ENCODE measurements around the gene HSFX4.
"Not testable (repeated sequence)": the region's sequence is repeated elsewhere in the genome, so short reads cannot be mapped to it uniquely, and the experiment has no call there.

Gene HSFX4

GRCh38 chrX:149932150-149932549, 2.8 kb downstream of the HSFX4 start:
- not testable (repeated sequence) for H3K18ac ChIP-seq (ENCODE audit: low read depth in 1 of 2, low read length in 2 of 2); H3K4me2 ChIP-seq (ENCODE audit: low read length, poor library complexity, severe bottlenecking); H3K27ac ChIP-seq (ENCODE audit: low read length, poor library complexity, severe bottlenecking); DNase-seq; H2AFZ ChIP-seq (ENCODE audit: low read depth, low read length); H3K4me3 ChIP-seq (ENCODE audit: insufficient read depth in 1 of 2, low read depth in 1 of 2, low read length in 2 of 2); H3K27me3 ChIP-seq (ENCODE audit: control insufficient read depth in 1 of 2, insufficient read depth in 1 of 2, low read length in 2 of 2); H3K4me1 ChIP-seq (ENCODE audit: control insufficient read depth, insufficient read depth, low read depth, low read length); H3K23ac ChIP-seq (ENCODE audit: low read length in 2 of 2); H3K9ac ChIP-seq (ENCODE audit: low read length); H3K9me3 ChIP-seq (ENCODE audit: control insufficient read depth, low read length); H2BK15ac ChIP-seq (ENCODE audit: low read depth, poor library complexity, severe bottlenecking); H2AK5ac ChIP-seq (ENCODE audit: low read length, severe bottlenecking); H4K8ac ChIP-seq (ENCODE audit: low read length); H3K14ac ChIP-seq (ENCODE audit: low read length in 2 of 2); H3K4ac ChIP-seq (ENCODE audit: low read depth in 1 of 2, low read length in 2 of 2); H4K91ac ChIP-seq (ENCODE audit: low read length); H2BK12ac ChIP-seq (ENCODE audit: low read length in 2 of 2); H3K79me1 ChIP-seq (replicated peaks; ENCODE audit: low read length, poor library complexity, severe bottlenecking); H2BK5ac ChIP-seq (ENCODE audit: low read depth, low read length, poor library complexity, severe bottlenecking); H2BK120ac ChIP-seq (ENCODE audit: low read depth, low read length)
- peaks cover 0 to 14% of the 10 kb centered on the region in 2 experiments for H3K36me3 ChIP-seq (ENCODE audit: control insufficient read depth in 1 of 2, insufficient read depth in 2 of 2, low read depth in 1 of 2, low read length in 2 of 2)
- WGBS, result no CpG with 5 or more reads among the region's 2 CpGs

- not testable (repeated sequence) for DNase-seq
These were observed 3.6 kb downstream of the HSFX4 start for GRCh38 chrX:149932970-149933369.

GRCh38 chrX:149933547-149933946, 4.2 kb downstream of the HSFX4 start:
- H3K27ac ChIP-seq (ENCODE audit: low read length, poor library complexity, severe bottlenecking); H2BK5ac ChIP-seq (ENCODE audit: low read depth, low read length, poor library complexity, severe bottlenecking); H3K18ac ChIP-seq (ENCODE audit: low read depth in 1 of 2, low read length in 2 of 2); H2BK15ac ChIP-seq (ENCODE audit: low read depth, poor library complexity, severe bottlenecking); H2BK12ac ChIP-seq (ENCODE audit: low read length in 2 of 2); H3K9me3 ChIP-seq (ENCODE audit: control insufficient read depth, low read length); H3K4me1 ChIP-seq (ENCODE audit: control insufficient read depth, insufficient read depth, low read depth, low read length); H3K4me3 ChIP-seq (ENCODE audit: insufficient read depth in 1 of 2, low read depth in 1 of 2, low read length in 2 of 2); H3K79me1 ChIP-seq (replicated peaks; ENCODE audit: low read length, poor library complexity, severe bottlenecking); DNase-seq; H3K4me2 ChIP-seq (ENCODE audit: low read length, poor library complexity, severe bottlenecking); H2AFZ ChIP-seq (ENCODE audit: low read depth, low read length); H3K27me3 ChIP-seq (ENCODE audit: control insufficient read depth in 1 of 2, insufficient read depth in 1 of 2, low read length in 2 of 2); H2BK120ac ChIP-seq (ENCODE audit: low read depth, low read length); H3K4ac ChIP-seq (ENCODE audit: low read depth in 1 of 2, low read length in 2 of 2); H3K14ac ChIP-seq (ENCODE audit: low read length in 2 of 2); H2AK5ac ChIP-seq (ENCODE audit: low read length, severe bottlenecking); H4K8ac ChIP-seq (ENCODE audit: low read length); H3K23ac ChIP-seq (ENCODE audit: low read length in 2 of 2); H3K9ac ChIP-seq (ENCODE audit: low read length); H4K91ac ChIP-seq (ENCODE audit: low read length): not testable (repeated sequence)
- 90% methylated on average over 7 of the region's 21 CpGs for WGBS
- H3K36me3 ChIP-seq (ENCODE audit: control insufficient read depth in 1 of 2, insufficient read depth in 2 of 2, low read depth in 1 of 2, low read length in 2 of 2), result peaks cover 0 to 14% of the 10 kb centered on the region in 2 experiments

More at GRCh38 chrX:149932970-149933369, 3.6 kb downstream of the HSFX4 start:
- H3K14ac ChIP-seq (ENCODE audit: low read length in 2 of 2); H3K9ac ChIP-seq (ENCODE audit: low read length); H3K4ac ChIP-seq (ENCODE audit: low read depth in 1 of 2, low read length in 2 of 2); H2AFZ ChIP-seq (ENCODE audit: low read depth, low read length); H3K27ac ChIP-seq (ENCODE audit: low read length, poor library complexity, severe bottlenecking); H2BK120ac ChIP-seq (ENCODE audit: low read depth, low read length); H3K4me1 ChIP-seq (ENCODE audit: control insufficient read depth, insufficient read depth, low read depth, low read length); H4K8ac ChIP-seq (ENCODE audit: low read length); H3K18ac ChIP-seq (ENCODE audit: low read depth in 1 of 2, low read length in 2 of 2); H3K79me1 ChIP-seq (replicated peaks; ENCODE audit: low read length, poor library complexity, severe bottlenecking); H2AK5ac ChIP-seq (ENCODE audit: low read length, severe bottlenecking); H3K4me3 ChIP-seq (ENCODE audit: insufficient read depth in 1 of 2, low read depth in 1 of 2, low read length in 2 of 2); H2BK15ac ChIP-seq (ENCODE audit: low read depth, poor library complexity, severe bottlenecking); H2BK12ac ChIP-seq (ENCODE audit: low read length in 2 of 2); H2BK5ac ChIP-seq (ENCODE audit: low read depth, low read length, poor library complexity, severe bottlenecking); H4K91ac ChIP-seq (ENCODE audit: low read length); H3K23ac ChIP-seq (ENCODE audit: low read length in 2 of 2); H3K27me3 ChIP-seq (ENCODE audit: control insufficient read depth in 1 of 2, insufficient read depth in 1 of 2, low read length in 2 of 2); H3K4me2 ChIP-seq (ENCODE audit: low read length, poor library complexity, severe bottlenecking); H3K9me3 ChIP-seq (ENCODE audit: control insufficient read depth, low read length): not testable (repeated sequence)
- no CpG with 5 or more reads among the region's 5 CpGs for WGBS
- peaks cover 0 to 14% of the 10 kb centered on the region in 2 experiments for H3K36me3 ChIP-seq (ENCODE audit: control insufficient read depth in 1 of 2, insufficient read depth in 2 of 2, low read depth in 1 of 2, low read length in 2 of 2)

- DNase-seq, result peak; percentile 1
- H3K27me3 ChIP-seq (ENCODE audit: control insufficient read depth in 1 of 2, insufficient read depth in 1 of 2, low read length in 2 of 2); H2BK12ac ChIP-seq (ENCODE audit: low read length in 2 of 2): not testable (repeated sequence)
These were observed 8.0 kb downstream of the HSFX4 start for GRCh38 chrX:149937328-149937727.

More at GRCh38 chrX:149937328-149937727, 8.0 kb downstream of the HSFX4 start:
- H2BK120ac ChIP-seq (ENCODE audit: low read depth, low read length); H3K4me1 ChIP-seq (ENCODE audit: control insufficient read depth, insufficient read depth, low read depth, low read length); H3K14ac ChIP-seq (ENCODE audit: low read length in 2 of 2); H3K27ac ChIP-seq (ENCODE audit: low read length, poor library complexity, severe bottlenecking); H3K23ac ChIP-seq (ENCODE audit: low read length in 2 of 2); H2BK5ac ChIP-seq (ENCODE audit: low read depth, low read length, poor library complexity, severe bottlenecking); H2AFZ ChIP-seq (ENCODE audit: low read depth, low read length); H4K91ac ChIP-seq (ENCODE audit: low read length); H3K79me1 ChIP-seq (replicated peaks; ENCODE audit: low read length, poor library complexity, severe bottlenecking); H3K18ac ChIP-seq (ENCODE audit: low read depth in 1 of 2, low read length in 2 of 2); H3K9me3 ChIP-seq (ENCODE audit: control insufficient read depth, low read length); H4K8ac ChIP-seq (ENCODE audit: low read length); H2AK5ac ChIP-seq (ENCODE audit: low read length, severe bottlenecking); H3K4ac ChIP-seq (ENCODE audit: low read depth in 1 of 2, low read length in 2 of 2); H2BK15ac ChIP-seq (ENCODE audit: low read depth, poor library complexity, severe bottlenecking): not testable (repeated sequence)
- WGBS, result 79% methylated on average over 4 of the region's 5 CpGs
- Histone ChIP-seq H3K36me3 (ENCODE audit: control insufficient read depth in 1 of 2, insufficient read depth in 2 of 2, low read depth in 1 of 2, low read length in 2 of 2) (peaks cover 0 to 12% of the 10 kb centered on the region in 2 experiments), H3K9ac (ENCODE audit: low read length) (peak overlapping the region; percentile 97), H3K4me3 (ENCODE audit: insufficient read depth in 1 of 2, low read depth in 1 of 2, low read length in 2 of 2) (peak overlapping the region; percentile 80 to 87), H3K4me2 (ENCODE audit: low read length, poor library complexity, severe bottlenecking) (peak overlapping the region; percentile 84)
